SK-N-SH (cell line): ENCODE data around the gene IPO4.

Experiments used
- CTCF ChIP-seq: fragments of 200-600 bp; sonication (generic); IDR thresholded peaks from 2 replicates; pipeline ENCODE4 v1.6.1; 2017; ENCODE audit warnings: antibody characterized with exemption, mild to moderate bottlenecking, moderate library complexity
- FOSL2 ChIP-seq: IDR thresholded peaks from 2 replicates; pipeline ENCODE4 v1.4.0; 2012; ENCODE audit warnings: low read depth, mild to moderate bottlenecking, moderate library complexity, borderline replicate concordance
- FOXM1 ChIP-seq: IDR thresholded peaks from 2 replicates; pipeline ENCODE4 v1.4.0; 2012; ENCODE audit warnings: low read depth, mild to moderate bottlenecking

- TF ChIP-seq CTCF, result no peak
- no peak for TF ChIP-seq FOXM1
- no peak for TF ChIP-seq FOSL2
Measured at GRCh38 chr14:24130380-24130716, 58.3 kb downstream of the IPO4 start, which contains the start of gene FITM1.
